Measurements from ENCODE around the gene TRNAU1AP.
"Not testable (repeated sequence)": the region's sequence is repeated elsewhere in the genome, so short reads cannot be mapped to it uniquely, and the experiment has no call there.

TRNAU1AP gene

GRCh38 chr1:28577738-28578536 is 25.1 kb downstream of the TRNAU1AP start:
- no peak for DNase-seq

GRCh38 chr1:28578696-28579218 is 25.9 kb downstream of the TRNAU1AP start:
- DNase-seq, result no peak

GRCh38 chr1:28579401-28579800 is 26.5 kb downstream of the TRNAU1AP start:
- DNase-seq, result no peak

- peak in 6 of 14 donors; percentile 30 to 79 (median 48) for DNase-seq
Measured at GRCh38 chr1:28580722-28581530, 28.0 kb downstream of the TRNAU1AP start.

GRCh38 chr1:28581531-28582247 is 28.8 kb downstream of the TRNAU1AP start:
- peak; percentile 58 to 94 (median 88) for DNase-seq

GRCh38 chr1:28582248-28582615 is 29.3 kb downstream of the TRNAU1AP start:
- DNase-seq, result peak in 1 of 14 donors; percentile 55

GRCh38 chr1:28586585-28587391 is 33.9 kb downstream of the TRNAU1AP start:
- not testable (repeated sequence) for DNase-seq

GRCh38 chr1:28591708-28592320 is 38.9 kb downstream of the TRNAU1AP start, which contains the start of gene RAB42:
Gene RAB42, plus strand, starts transcription at chr1:28592265. Its CDS starts 247 bp downstream, at chr1:28592512.
- DNase-seq, result peak in 3 of 14 donors; percentile 7 to 24 (median 22)

- no peak for DNase-seq
Measured at GRCh38 chr1:28592321-28593071, 39.6 kb downstream of the TRNAU1AP start.

- not testable (repeated sequence) for DNase-seq
Measured at GRCh38 chr1:28593988-28594356, 41.1 kb downstream of the TRNAU1AP start.

- peak in 2 of 14 donors; percentile 8 to 20 for DNase-seq
Measured at GRCh38 chr1:28594686-28595411, 42.0 kb downstream of the TRNAU1AP start.

GRCh38 chr1:28595412-28596191 is 42.7 kb downstream of the TRNAU1AP start:
- no peak for DNase-seq

- DNase-seq, result not testable (repeated sequence)
Measured at GRCh38 chr1:28596276-28596675, 43.4 kb downstream of the TRNAU1AP start.

- DNase-seq, result no peak
Measured at GRCh38 chr1:28601696-28602095, 48.8 kb downstream of the TRNAU1AP start.

GRCh38 chr1:28602536-28603439 is 49.9 kb downstream of the TRNAU1AP start:
- DNase-seq, result peak in 8 of 14 donors; percentile 11 to 47 (median 24)

GRCh38 chr1:28604411-28604810 is 51.5 kb downstream of the TRNAU1AP start:
- DNase-seq, result no peak

GRCh38 chr1:28604962-28605361 is 52.1 kb downstream of the TRNAU1AP start:
- no peak for DNase-seq

- no peak for DNase-seq
Measured at GRCh38 chr1:28606771-28607170, 53.9 kb downstream of the TRNAU1AP start.
